ENCODE data around the gene HLA-DPA1.

The HLA-DPA1 gene

GRCh38 chr6:33057222-33058150, 16.0 kb downstream of the HLA-DPA1 start:
- H3K27ac ChIP-seq, result no peak overlapping the region
- TF ChIP-seq ZFX (IDR thresholded peaks at IDR 0.05) (no peak), CTCF (conservative IDR thresholded peaks at IDR 0.05) (no peak)

DNA sequence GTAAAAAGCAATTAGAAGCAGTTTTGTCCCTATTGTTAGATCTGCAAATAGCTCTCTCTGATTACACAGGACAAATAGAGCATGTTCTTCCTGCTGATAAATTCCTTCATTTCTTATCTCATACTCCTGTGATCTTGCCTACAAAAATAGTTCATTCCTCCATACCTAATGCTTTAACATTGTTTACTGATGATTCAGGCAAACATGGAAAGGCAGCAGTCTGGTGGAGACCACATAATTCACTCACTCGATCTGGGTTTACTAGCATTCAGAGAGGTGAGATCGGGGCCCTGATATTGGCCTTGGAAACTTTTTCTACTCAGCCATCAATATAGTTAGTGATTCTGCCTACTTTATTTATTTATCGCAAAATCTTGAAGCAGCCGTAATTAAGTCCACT, 20.2 kb downstream of the HLA-DPA1 start:
- TF ChIP-seq CTCF (conservative IDR thresholded peaks at IDR 0.05) (no peak), ZFX (IDR thresholded peaks at IDR 0.05) (no peak)
- no peak overlapping the region for H3K27ac ChIP-seq

DNA sequence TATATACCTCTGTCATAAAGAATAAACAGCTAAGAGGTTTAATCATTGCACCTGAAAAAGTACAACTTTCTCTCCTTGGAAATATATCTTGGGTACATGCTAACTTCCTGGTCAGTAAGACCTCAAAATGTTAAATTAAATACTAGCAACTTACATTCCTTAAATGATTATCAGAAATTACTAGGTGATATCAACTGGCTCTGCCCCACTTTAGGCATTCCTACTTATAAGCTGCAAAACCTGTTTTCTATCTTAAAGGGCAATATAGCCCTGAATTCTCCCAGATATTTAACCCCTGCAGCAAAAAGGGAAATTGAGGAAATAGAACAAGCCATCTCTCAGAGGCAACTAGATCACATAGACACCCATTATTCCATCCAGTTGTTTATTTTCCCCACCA, 20.8 kb downstream of the HLA-DPA1 start:
- H3K27ac ChIP-seq, result no peak overlapping the region
- TF ChIP-seq ZFX (IDR thresholded peaks at IDR 0.05), result no peak
- TF ChIP-seq CTCF (conservative IDR thresholded peaks at IDR 0.05), result no peak

GRCh38 chr6:33050014-33050810, 23.2 kb downstream of the HLA-DPA1 start:
- TF ChIP-seq CTCF (conservative IDR thresholded peaks at IDR 0.05) (no peak), ZFX (IDR thresholded peaks at IDR 0.05) (no peak)
- no peak overlapping the region for H3K27ac ChIP-seq

DNA sequence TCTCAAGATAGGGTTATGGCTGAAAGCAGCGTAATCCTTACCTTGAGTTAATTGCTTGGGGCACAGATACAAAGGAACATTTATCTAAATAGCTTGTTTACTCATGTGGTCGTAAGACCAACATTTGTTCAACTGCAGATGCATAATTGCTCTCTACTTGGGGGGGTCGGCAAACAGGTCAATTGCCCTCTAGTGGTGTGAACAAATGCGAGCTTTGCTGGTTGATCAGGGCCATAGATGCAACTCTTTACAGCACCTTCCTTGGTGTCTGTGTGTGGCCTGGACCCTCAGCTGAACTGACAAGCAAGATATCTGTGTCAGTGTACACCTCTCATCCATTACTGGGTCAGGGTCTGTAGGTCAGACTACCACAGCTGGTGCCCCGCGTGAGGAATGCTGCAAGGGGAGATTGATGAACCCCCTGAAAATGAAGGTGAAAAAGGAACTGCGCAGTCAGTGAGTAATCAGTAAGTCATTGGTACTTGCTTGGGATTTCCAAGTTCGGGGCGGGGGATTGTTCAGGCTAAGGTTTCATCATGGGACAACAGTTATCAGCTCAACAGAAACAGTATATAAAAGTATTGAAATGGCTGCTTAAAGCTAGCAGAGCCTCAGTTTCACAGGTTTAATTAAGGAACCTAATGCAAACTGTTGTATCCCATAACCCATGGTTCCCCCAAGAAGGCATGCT, 24.0 kb downstream of the HLA-DPA1 start:
- TF ChIP-seq CTCF (conservative IDR thresholded peaks at IDR 0.05) (peak; percentile 41), ZFX (IDR thresholded peaks at IDR 0.05) (no peak)
- no peak overlapping the region for H3K27ac ChIP-seq

DNA sequence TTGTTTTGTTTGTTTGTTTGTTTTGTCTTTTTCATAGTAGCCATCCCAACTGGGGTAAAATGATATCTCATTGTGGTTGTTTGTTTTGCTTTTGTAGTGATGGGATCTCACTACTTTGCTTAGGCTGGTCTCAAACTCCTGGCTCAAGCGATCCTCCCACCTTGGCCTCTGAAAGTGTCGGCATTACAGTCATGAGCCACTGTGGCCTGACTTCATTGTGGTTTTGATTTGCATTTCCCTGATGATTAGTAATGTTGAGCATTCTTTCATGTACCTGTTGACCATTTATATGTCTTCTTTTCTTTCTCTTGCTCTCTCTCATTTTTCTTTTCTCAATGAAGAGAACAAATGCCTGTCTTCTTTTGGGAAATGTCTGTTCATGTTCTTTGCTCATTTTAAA, 33.3 kb downstream of the HLA-DPA1 start:
- H3K27ac ChIP-seq, result no peak overlapping the region
- TF ChIP-seq ZFX (IDR thresholded peaks at IDR 0.05) (no peak), CTCF (conservative IDR thresholded peaks at IDR 0.05) (no peak)
